K562 treated with DMSO at 1 percent for 12 hours (cell line): ENCODE data around the gene C15orf40. TPM values are rescaled to one million over a fixed set of nuclear protein-coding genes. Genes with fewer than 3 reads are reported as not detected.

Source experiments
- total RNA-seq: library from RNA; unstranded; fragments of 300-600 nt; gene quantifications from 2 replicates; pipeline ENCODE4 v1.2.3, GENCODE V29; 2022; ENCODE audit not compliant: insufficient read depth

The C15orf40 gene
- 12.4 and 30.6 TPM in 2 replicates for total RNA-seq

GRCh38 chr15:83011271-83012075 is at the start of gene C15orf40:
C15orf40 (minus strand) TSS chr15:83011639; CDS start chr15:83011607, 32 bp downstream.

GRCh38 chr15:82985688-82986441 is 25.6 kb downstream of the C15orf40 start, which contains the start of gene RAMAC:
RAMAC (plus strand) TSS chr15:82986210; CDS start chr15:82989019, 2,809 bp downstream.

GRCh38 chr15:82952158-82953081 is 59.0 kb downstream of the C15orf40 start, which contains the start of gene HOMER2:
HOMER2 (minus strand) TSS chr15:82952720; CDS start chr15:82952535, 185 bp downstream.

Other genes with a start within 250 kb of the C15orf40 start
- not detected in 2 replicates for gene FSD2, start 205.6 kb downstream of the C15orf40 start, total RNA-seq
- 3.3 and 8.9 TPM in 2 replicates for gene WHAMM, start 202.0 kb downstream of the C15orf40 start, total RNA-seq
- not detected in 2 replicates for gene HOMER2, start 58.9 kb downstream of the C15orf40 start, total RNA-seq
- 28.4 and 47.1 TPM in 2 replicates for gene RAMAC, start 25.4 kb downstream of the C15orf40 start, total RNA-seq
- gene BTBD1, start 55.6 kb upstream of the C15orf40 start, total RNA-seq, result 27.9 and 69.7 TPM in 2 replicates
- 14.8 and 17.3 TPM in 2 replicates for gene TM6SF1, start 96.0 kb upstream of the C15orf40 start, total RNA-seq
- 14.2 and 18.0 TPM in 2 replicates for gene HDGFL3, start 196.2 kb upstream of the C15orf40 start, total RNA-seq